Mesenchymal stem cell (in vitro differentiated cells and primary cell): ENCODE results near the gene SLC12A3.

ENCODE experiments used
- DNase-seq: peaks from one replicate; pipeline ENCODE4 v3.0.0-alpha.2; 2013
- H2AFZ ChIP-seq: one replicate; pipeline ENCODE4 v1.6.1; 2013; ENCODE audit warnings: low read depth, mild to moderate bottlenecking, control low read depth, inconsistent platforms, low read length, moderate library complexity
- H2AK5ac ChIP-seq: 2 replicates; pipeline ENCODE4 v1.6.1; 2013; ENCODE audit warnings: low read length, moderate library complexity, mild to moderate bottlenecking, inconsistent platforms; ENCODE audit not compliant: severe bottlenecking
- H2BK120ac ChIP-seq: one replicate; pipeline ENCODE4 v1.6.1; 2013; ENCODE audit warnings: low read depth, mild to moderate bottlenecking, inconsistent platforms, low read length, moderate library complexity
- H2BK12ac ChIP-seq, 2 experiments: one replicate each; pipeline ENCODE4 v1.6.1; 2013; ENCODE audit warnings: inconsistent platforms in 2 of 2, low read length in 2 of 2, mild to moderate bottlenecking in 2 of 2, moderate library complexity in 2 of 2, control low read depth in 1 of 2
- H2BK15ac ChIP-seq: one replicate; pipeline ENCODE4 v1.6.1; 2013; ENCODE audit warnings: mild to moderate bottlenecking, low read depth, inconsistent platforms; ENCODE audit not compliant: poor library complexity, severe bottlenecking
- H2BK5ac ChIP-seq: 2 replicates; pipeline ENCODE4 v1.6.1; 2013; ENCODE audit warnings: low read depth, mild to moderate bottlenecking, low read length, control low read depth, inconsistent platforms; ENCODE audit not compliant: poor library complexity, severe bottlenecking
- H3K14ac ChIP-seq, 2 experiments: one replicate each; pipeline ENCODE4 v1.6.1; 2013; ENCODE audit warnings: inconsistent platforms in 2 of 2, low read length in 2 of 2, control low read depth in 1 of 2, mild to moderate bottlenecking in 1 of 2, moderate library complexity in 1 of 2
- H3K18ac ChIP-seq, 2 experiments: one replicate each; pipeline ENCODE4 v1.6.1; 2013; ENCODE audit warnings: inconsistent platforms in 2 of 2, low read length in 2 of 2, control low read depth in 1 of 2, low read depth in 1 of 2, mild to moderate bottlenecking in 1 of 2
- H3K23ac ChIP-seq, 2 experiments: one replicate each; pipeline ENCODE4 v1.6.1; 2013; ENCODE audit warnings: inconsistent platforms in 2 of 2, low read length in 2 of 2, mild to moderate bottlenecking in 2 of 2, moderate library complexity in 2 of 2, control low read depth in 1 of 2
- H3K27ac ChIP-seq: 2 replicates; pipeline ENCODE4 v1.5.1; 2013; ENCODE audit warnings: mild to moderate bottlenecking, moderate library complexity, low read length, control low read depth, inconsistent platforms; ENCODE audit not compliant: poor library complexity, severe bottlenecking
- H3K27me3 ChIP-seq, 2 experiments: 2 replicates each; pipeline versions ENCODE4 v1.6.1 to v1.7.0; 2013; ENCODE audit warnings: low read length in 2 of 2, mild to moderate bottlenecking in 2 of 2, moderate library complexity in 2 of 2, control low read depth in 1 of 2, inconsistent platforms in 1 of 2; ENCODE audit not compliant: control insufficient read depth in 1 of 2, insufficient read depth in 1 of 2
- H3K36me3 ChIP-seq, 2 experiments: 2 replicates each; pipeline versions ENCODE4 v1.6.1 to v1.7.0; 2013; ENCODE audit warnings: low read length in 2 of 2, control low read depth in 1 of 2, inconsistent platforms in 1 of 2, low read depth in 1 of 2, mild to moderate bottlenecking in 1 of 2; ENCODE audit not compliant: insufficient read depth in 2 of 2, control insufficient read depth in 1 of 2
- H3K4ac ChIP-seq, 2 experiments: one replicate each; pipeline ENCODE4 v1.6.1; 2013; ENCODE audit warnings: inconsistent platforms in 2 of 2, low read length in 2 of 2, mild to moderate bottlenecking in 2 of 2, moderate library complexity in 2 of 2, control low read depth in 1 of 2, low read depth in 1 of 2
- H3K4me1 ChIP-seq: 2 replicates; pipeline ENCODE4 v1.6.1; 2013; ENCODE audit warnings: low read depth, low read length, control low read depth; ENCODE audit not compliant: control insufficient read depth, insufficient read depth
- H3K4me2 ChIP-seq: 2 replicates; pipeline ENCODE4 v1.6.1; 2013; ENCODE audit warnings: low read length, mild to moderate bottlenecking, inconsistent platforms; ENCODE audit not compliant: poor library complexity, severe bottlenecking
- H3K4me3 ChIP-seq, 2 experiments: 2 replicates each; pipeline versions ENCODE4 v1.5.1 to v1.7.0; 2013; ENCODE audit warnings: low read length in 2 of 2, mild to moderate bottlenecking in 2 of 2, control low read depth in 1 of 2, low read depth in 1 of 2; ENCODE audit not compliant: insufficient read depth in 1 of 2
- H3K79me1 ChIP-seq: replicated peaks from 2 replicates; pipeline ENCODE4 v1.6.1; 2013; ENCODE audit warnings: mild to moderate bottlenecking, control low read depth, low read length, inconsistent platforms; ENCODE audit not compliant: poor library complexity, severe bottlenecking
- H3K9ac ChIP-seq: 2 replicates; pipeline ENCODE4 v1.7.0; 2013; ENCODE audit warnings: mild to moderate bottlenecking, low read length, moderate library complexity
- H3K9me3 ChIP-seq: 2 replicates; pipeline ENCODE4 v1.7.0; 2013; ENCODE audit warnings: mild to moderate bottlenecking, low read length; ENCODE audit not compliant: control insufficient read depth
- H4K8ac ChIP-seq: one replicate; pipeline ENCODE4 v1.6.1; 2013; ENCODE audit warnings: inconsistent platforms, mild to moderate bottlenecking, low read length, moderate library complexity
- H4K91ac ChIP-seq: one replicate; pipeline ENCODE4 v1.6.1; 2013; ENCODE audit warnings: mild to moderate bottlenecking, low read length, inconsistent platforms
- WGBS: methylation state at CpG from one replicate; pipeline ENCODE4 v1.1.7; 2013; ENCODE audit warnings: mixed read lengths; 5-methylcytosine and 5-hydroxymethylcytosine counted together

SLC12A3 gene

DNA sequence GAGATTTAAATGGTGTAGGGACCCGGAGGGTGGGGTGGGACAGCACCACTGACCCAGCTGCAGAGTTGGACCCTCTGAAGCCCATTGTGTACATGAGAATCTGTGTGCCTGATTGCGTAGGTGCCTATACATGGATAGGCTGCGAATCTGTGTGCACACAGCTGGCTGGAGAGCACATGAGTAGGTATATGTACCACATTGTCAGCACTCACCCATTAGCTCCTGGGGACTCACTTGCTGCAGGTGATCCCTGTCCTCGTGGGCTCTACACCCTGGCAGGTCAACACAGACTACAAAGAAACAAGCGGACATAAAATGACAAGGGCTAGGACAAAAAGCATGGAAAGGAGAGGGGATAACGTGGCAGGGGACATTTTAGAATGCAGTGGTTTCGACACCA lies 85.4 kb downstream of the SLC12A3 start:
- no peak overlapping the region for H3K23ac ChIP-seq
- no peak overlapping the region for H3K27ac ChIP-seq
- no peak overlapping the region for H3K18ac ChIP-seq
- H3K79me1 ChIP-seq = no peaks in the 10 kb centered on the region
- H2BK5ac ChIP-seq = no peak overlapping the region
- no peak overlapping the region for H3K4ac ChIP-seq
- no peak for DNase-seq
- H3K36me3 ChIP-seq = peaks cover 7 to 14% of the 10 kb centered on the region in 2 experiments
- H2BK12ac ChIP-seq = no peak overlapping the region
- no peak overlapping the region for H3K4me3 ChIP-seq
- H4K91ac ChIP-seq = no peak overlapping the region
- no peak overlapping the region for H2BK15ac ChIP-seq
- H3K27me3 ChIP-seq = no peaks in the 10 kb centered on the region
- H3K14ac ChIP-seq = no peak overlapping the region
- H3K9ac ChIP-seq = no peak overlapping the region
- no peak overlapping the region for H2BK120ac ChIP-seq
- no peak overlapping the region for H4K8ac ChIP-seq
- H3K4me2 ChIP-seq = no peak overlapping the region
- no peak overlapping the region for H2AFZ ChIP-seq
- no peaks in the 10 kb centered on the region for H3K9me3 ChIP-seq
- no peak overlapping the region for H2AK5ac ChIP-seq
- 83% methylated on average over 7 of the region's 7 CpGs for WGBS
- H3K4me1 ChIP-seq = peaks cover 6% of the 10 kb centered on the region

DNA sequence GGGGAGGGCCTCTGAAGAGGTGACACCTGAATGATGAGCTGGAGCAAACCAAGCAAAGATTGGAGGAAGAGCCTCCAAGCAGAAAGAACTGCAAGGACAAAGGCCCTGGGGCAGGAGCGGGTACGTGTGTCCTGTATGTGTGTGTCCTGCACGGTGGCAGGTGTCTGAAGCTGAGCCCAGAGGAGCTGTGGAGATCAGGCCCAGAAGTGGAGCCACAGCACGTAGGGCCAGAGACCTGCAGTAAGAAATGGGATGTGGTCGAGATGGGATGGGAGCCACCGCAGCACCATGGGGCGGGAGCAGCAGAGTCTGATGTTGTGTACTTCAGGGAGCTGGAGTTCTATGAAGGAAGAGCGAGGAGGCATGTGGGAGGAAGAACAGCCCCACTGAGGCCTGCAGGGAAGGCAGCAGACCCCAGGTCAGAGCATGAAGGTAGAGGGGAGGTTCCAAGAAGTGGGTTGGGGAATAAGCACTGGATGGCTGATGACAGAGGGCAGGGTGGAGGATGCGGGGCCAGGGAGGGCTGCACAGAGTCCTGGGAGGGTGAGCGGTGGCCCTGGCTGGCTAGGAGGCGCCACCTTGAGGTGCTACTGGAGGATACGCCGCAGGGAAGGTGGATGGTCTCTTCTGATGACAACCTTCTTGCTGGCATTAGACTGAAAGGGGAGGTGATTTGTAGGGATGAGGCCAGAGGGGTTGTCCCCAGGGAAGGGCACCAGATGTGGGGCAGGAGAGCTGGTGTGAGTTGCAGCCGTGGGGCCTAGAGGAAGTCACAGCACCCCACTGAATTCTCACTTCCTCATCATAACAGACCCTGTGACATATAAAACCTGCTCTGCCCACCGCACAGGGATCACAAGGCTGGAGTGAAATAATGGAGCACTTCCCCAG lies 86.1 kb downstream of the SLC12A3 start:
- 76% methylated on average over 15 of the region's 15 CpGs for WGBS

DNA sequence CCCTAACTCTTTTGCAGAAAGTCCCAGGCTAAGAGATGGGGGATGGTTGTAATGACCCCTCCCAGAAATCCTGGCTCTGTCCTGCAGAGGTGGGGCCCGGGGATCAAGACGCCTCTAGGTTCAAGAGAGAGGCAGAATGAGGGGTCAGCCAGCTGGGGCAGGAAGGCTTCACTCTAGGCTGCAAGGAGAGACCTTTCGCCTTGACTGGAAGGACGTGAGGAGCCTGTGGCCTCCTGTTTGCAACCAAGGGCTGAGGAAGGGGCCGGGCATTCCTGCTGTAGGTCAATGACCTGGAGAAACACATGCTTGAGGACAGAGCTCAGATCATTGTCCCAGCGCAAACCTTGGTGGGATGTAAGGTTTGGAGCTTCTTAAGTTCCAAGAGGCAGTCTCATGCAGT lies 88.0 kb downstream of the SLC12A3 start:
- Histone ChIP-seq H3K9ac (no peak overlapping the region), H3K9me3 (no peaks in the 10 kb centered on the region), H3K23ac (no peak overlapping the region), H2AK5ac (no peak overlapping the region), H2BK120ac (no peak overlapping the region), H3K14ac (no peak overlapping the region), H3K18ac (no peak overlapping the region), H3K4ac (no peak overlapping the region), H4K91ac (no peak overlapping the region), H4K8ac (no peak overlapping the region), H3K36me3 (no peaks in the 10 kb centered on the region), H3K79me1 (no peaks in the 10 kb centered on the region), H2BK15ac (no peak overlapping the region), H3K27me3 (no peaks in the 10 kb centered on the region), H3K4me1 (no peaks in the 10 kb centered on the region), H2AFZ (no peak overlapping the region), H3K27ac (no peak overlapping the region), H3K4me2 (no peak overlapping the region), H2BK12ac (no peak overlapping the region), H2BK5ac (no peak overlapping the region), H3K4me3 (no peak overlapping the region)
- WGBS = 73% methylated on average over 6 of the region's 6 CpGs
- DNase-seq = no peak

More for the DNA sequence above, 86.1 kb downstream of the SLC12A3 start:
- H3K27me3 ChIP-seq = no peaks in the 10 kb centered on the region
- H2AK5ac ChIP-seq = no peak overlapping the region
- H4K91ac ChIP-seq = no peak overlapping the region
- H2BK120ac ChIP-seq = no peak overlapping the region
- H3K4me3 ChIP-seq = no peak overlapping the region
- no peak overlapping the region for H3K18ac ChIP-seq
- no peaks in the 10 kb centered on the region for H3K9me3 ChIP-seq
- H3K4me2 ChIP-seq = no peak overlapping the region
- H3K79me1 ChIP-seq = no peaks in the 10 kb centered on the region
- H3K4ac ChIP-seq = peak overlapping the region in 1 of 2 experiments; percentile 40
- H2BK15ac ChIP-seq = no peak overlapping the region
- no peak overlapping the region for H3K23ac ChIP-seq
- H3K14ac ChIP-seq = peak overlapping the region in 1 of 2 experiments; percentile 9
- no peak overlapping the region for H3K9ac ChIP-seq
- H4K8ac ChIP-seq = no peak overlapping the region
- H2AFZ ChIP-seq = no peak overlapping the region
- peaks cover 7 to 10% of the 10 kb centered on the region in 2 experiments for H3K36me3 ChIP-seq
- peak; percentile 55 for DNase-seq
- no peak overlapping the region for H2BK12ac ChIP-seq
- H2BK5ac ChIP-seq = no peak overlapping the region
- peaks cover 5% of the 10 kb centered on the region for H3K4me1 ChIP-seq
- H3K27ac ChIP-seq = no peak overlapping the region

DNA sequence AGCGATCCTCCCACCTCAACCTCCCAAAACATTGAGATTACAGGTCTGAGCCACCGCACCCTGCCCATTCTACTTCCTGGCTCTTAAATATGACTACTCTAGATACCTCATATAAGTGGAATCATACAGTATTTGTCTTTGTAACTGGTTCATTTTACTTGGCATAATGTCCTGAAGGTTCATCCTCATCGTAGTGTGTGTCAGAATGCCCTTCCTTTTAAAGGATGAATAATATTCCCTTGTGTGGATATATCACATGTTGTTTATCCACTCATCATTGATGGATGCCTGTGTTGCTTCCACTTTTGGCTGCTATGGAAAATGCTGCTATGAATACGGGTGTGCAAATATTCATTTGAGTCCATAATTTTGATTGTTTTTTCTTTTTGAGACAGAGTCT lies 91.1 kb downstream of the SLC12A3 start:
- H3K14ac ChIP-seq = no peak overlapping the region
- H3K79me1 ChIP-seq = no peaks in the 10 kb centered on the region
- H3K27me3 ChIP-seq = no peaks in the 10 kb centered on the region
- no peak overlapping the region for H2BK15ac ChIP-seq
- no peak overlapping the region for H3K27ac ChIP-seq
- 95% methylated on average over 3 of the region's 4 CpGs for WGBS
- H2BK12ac ChIP-seq = no peak overlapping the region
- H3K9ac ChIP-seq = peak overlapping the region; percentile 24
- H3K4me3 ChIP-seq = no peak overlapping the region
- no peaks in the 10 kb centered on the region for H3K9me3 ChIP-seq
- DNase-seq = no peak
- H4K8ac ChIP-seq = no peak overlapping the region
- no peaks in the 10 kb centered on the region for H3K36me3 ChIP-seq
- H2AK5ac ChIP-seq = no peak overlapping the region
- H2BK5ac ChIP-seq = no peak overlapping the region
- H2AFZ ChIP-seq = no peak overlapping the region
- H3K4me2 ChIP-seq = no peak overlapping the region
- no peak overlapping the region for H3K4ac ChIP-seq
- no peak overlapping the region for H3K18ac ChIP-seq
- no peak overlapping the region for H3K23ac ChIP-seq
- H4K91ac ChIP-seq = no peak overlapping the region
- no peak overlapping the region for H2BK120ac ChIP-seq
- peaks cover 4% of the 10 kb centered on the region for H3K4me1 ChIP-seq
